ENCODE results near the gene PSD. TPM values are rescaled to one million over a fixed set of nuclear protein-coding genes. Genes with fewer than 3 reads are reported as not detected.
"Not testable (repeated sequence)": the region's sequence is repeated elsewhere in the genome, so short reads cannot be mapped to it uniquely, and the experiment has no call there.

PSD gene
- polyA plus RNA-seq, 1 donor from 2014 or later: 68.8 TPM

DNA sequence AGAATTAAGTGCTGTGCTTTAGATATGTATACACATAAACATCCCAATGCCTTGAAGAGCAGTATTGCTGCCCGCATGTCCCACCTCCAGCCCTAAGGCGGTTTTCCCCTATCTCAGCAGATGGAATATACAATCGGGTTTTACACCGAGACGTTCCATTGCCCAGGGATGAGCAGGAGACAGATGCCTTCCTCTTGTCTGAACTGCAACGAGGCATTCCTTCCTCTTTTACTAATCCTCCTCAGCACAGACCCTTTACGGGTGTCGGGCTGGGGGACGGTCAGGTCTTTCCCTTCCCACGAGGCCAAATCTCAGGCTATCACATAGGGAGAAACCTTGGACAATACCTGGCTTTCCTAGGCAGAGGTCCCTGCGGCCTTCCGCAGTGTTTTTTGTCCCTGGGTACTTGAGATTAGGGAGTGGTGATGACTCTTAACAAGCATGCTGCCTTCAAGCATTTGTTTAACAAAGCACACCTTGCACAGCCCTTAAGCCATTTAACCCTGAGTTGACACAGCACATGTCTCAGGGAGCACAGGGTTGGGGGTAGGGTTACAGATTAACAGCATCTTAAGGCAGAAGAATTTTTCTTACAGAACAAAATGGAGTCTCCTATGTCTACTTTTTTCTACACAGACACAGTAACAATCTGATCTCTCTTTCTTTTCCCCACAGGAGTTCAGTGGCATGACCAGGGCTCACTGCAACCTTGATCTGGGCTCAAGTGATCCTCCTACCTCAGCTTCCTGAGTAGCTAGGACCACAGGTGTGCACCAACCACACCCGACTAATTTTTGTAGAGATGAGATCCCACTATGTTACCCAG lies 36.3 kb upstream of the PSD start:
- not testable (repeated sequence) for H3K27me3 ChIP-seq (ENCODE audit: insufficient read depth, low read depth, low read length); H3K79me2 ChIP-seq (replicated peaks; ENCODE audit: insufficient read depth, low read length); H3K9ac ChIP-seq (ENCODE audit: low read length); H3K4me2 ChIP-seq (ENCODE audit: low read length); H3K9me3 ChIP-seq (ENCODE audit: low read length); H2AFZ ChIP-seq (ENCODE audit: low read depth, low read length); H3K4me3 ChIP-seq (ENCODE audit: low read length); H3K36me3 ChIP-seq (ENCODE audit: insufficient read depth, low read length); H3K9me2 ChIP-seq (ENCODE audit: insufficient read depth, low read length); H3F3A ChIP-seq (ENCODE audit: insufficient read depth, low read length, poor library complexity, severe bottlenecking); H3K27ac ChIP-seq (ENCODE audit: low read length); H4K20me1 ChIP-seq (ENCODE audit: insufficient read depth)

- Histone ChIP-seq H3K9ac (ENCODE audit: low read length) (no peak overlapping the region), H3K27ac (ENCODE audit: low read length) (no peak overlapping the region), H2AFZ (ENCODE audit: low read depth, low read length) (no peak overlapping the region), H4K20me1 (ENCODE audit: insufficient read depth) (no peaks in the 10 kb centered on the region), H3K27me3 (ENCODE audit: insufficient read depth, low read depth, low read length) (no peaks in the 10 kb centered on the region), H3F3A (ENCODE audit: insufficient read depth, low read length, poor library complexity, severe bottlenecking) (no peaks in the 10 kb centered on the region), H3K9me2 (ENCODE audit: insufficient read depth, low read length) (no peaks in the 10 kb centered on the region), H3K4me2 (ENCODE audit: low read length) (no peak overlapping the region), H3K79me2 (replicated peaks; ENCODE audit: insufficient read depth, low read length) (no peaks in the 10 kb centered on the region), H3K9me3 (ENCODE audit: low read length) (no peaks in the 10 kb centered on the region), H3K36me3 (ENCODE audit: insufficient read depth, low read length) (no peaks in the 10 kb centered on the region), H3K4me3 (ENCODE audit: low read length) (no peak overlapping the region)
- no peak for TF ChIP-seq EZH2 (IDR thresholded peaks at IDR 0.05; ENCODE audit: borderline replicate concordance, insufficient read depth, low read length, poor library complexity, severe bottlenecking)
- TF ChIP-seq REST (IDR thresholded peaks at IDR 0.05; ENCODE audit: borderline replicate concordance): no peak
- no peak for TF ChIP-seq TAF1 (IDR thresholded peaks at IDR 0.05; ENCODE audit: low read depth)
- TF ChIP-seq MXI1 (conservative IDR thresholded peaks at IDR 0.05; ENCODE audit: poor library complexity, severe bottlenecking): no peak
- TF ChIP-seq, protein P1, sequence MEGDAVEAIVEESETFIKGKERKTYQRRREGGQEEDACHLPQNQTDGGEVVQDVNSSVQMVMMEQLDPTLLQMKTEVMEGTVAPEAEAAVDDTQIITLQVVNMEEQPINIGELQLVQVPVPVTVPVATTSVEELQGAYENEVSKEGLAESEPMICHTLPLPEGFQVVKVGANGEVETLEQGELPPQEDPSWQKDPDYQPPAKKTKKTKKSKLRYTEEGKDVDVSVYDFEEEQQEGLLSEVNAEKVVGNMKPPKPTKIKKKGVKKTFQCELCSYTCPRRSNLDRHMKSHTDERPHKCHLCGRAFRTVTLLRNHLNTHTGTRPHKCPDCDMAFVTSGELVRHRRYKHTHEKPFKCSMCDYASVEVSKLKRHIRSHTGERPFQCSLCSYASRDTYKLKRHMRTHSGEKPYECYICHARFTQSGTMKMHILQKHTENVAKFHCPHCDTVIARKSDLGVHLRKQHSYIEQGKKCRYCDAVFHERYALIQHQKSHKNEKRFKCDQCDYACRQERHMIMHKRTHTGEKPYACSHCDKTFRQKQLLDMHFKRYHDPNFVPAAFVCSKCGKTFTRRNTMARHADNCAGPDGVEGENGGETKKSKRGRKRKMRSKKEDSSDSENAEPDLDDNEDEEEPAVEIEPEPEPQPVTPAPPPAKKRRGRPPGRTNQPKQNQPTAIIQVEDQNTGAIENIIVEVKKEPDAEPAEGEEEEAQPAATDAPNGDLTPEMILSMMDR (IDR thresholded peaks at IDR 0.05; ENCODE audit: poor library complexity, severe bottlenecking): no peak
- TF ChIP-seq RAD21 (conservative IDR thresholded peaks at IDR 0.05): no peak
- no peak for TF ChIP-seq SMC3 (conservative IDR thresholded peaks at IDR 0.05; ENCODE audit: poor library complexity)
- TF ChIP-seq EP300 (conservative IDR thresholded peaks at IDR 0.05; ENCODE audit: poor library complexity, severe bottlenecking): no peak
- no peak for TF ChIP-seq POLR2AphosphoS5 (IDR thresholded peaks at IDR 0.05)
These were observed 34.9 kb upstream of the PSD start for GRCh38 chr10:102453502-102453901.
